Measurements from ENCODE around the gene SLC22A3.

DNA sequence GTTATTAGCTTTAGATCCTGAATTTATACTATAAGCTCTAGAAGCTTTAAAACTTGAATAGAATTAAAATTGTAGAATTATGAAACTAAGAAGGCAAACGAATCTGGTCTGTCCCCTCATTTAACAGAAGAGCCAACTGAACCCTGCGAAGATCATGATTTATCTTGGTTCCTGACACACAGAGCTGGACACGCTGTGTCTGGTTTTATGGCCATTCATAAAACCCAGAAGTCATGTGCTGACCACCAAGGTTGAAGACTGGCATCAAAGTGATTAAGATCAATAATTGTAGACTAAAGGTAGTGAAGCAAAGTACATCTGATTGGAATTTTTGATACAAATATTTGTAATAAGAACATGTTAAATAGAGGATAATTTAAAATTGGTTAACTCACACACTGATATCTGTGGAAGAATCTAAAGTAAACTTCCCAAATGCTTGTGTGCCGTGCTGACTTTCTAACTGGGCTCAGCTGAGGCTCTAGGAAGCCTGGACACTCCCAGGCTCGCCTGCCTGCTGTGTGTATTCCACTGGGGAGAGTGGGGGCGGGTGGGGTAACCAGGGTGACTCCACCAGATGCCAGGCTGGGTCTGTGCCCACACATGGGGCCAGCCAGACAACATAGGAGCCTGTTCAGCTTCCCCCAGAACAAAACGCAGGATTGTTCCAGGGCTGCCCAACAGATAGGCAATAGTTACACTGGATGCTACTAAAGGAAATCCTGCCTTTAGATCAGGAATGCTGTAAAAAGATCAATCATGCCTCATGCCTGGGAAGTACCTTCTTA lies 42.1 kb upstream of the SLC22A3 start:
- TF ChIP-seq CTCF (IDR thresholded peaks at IDR 0.05) (no peak), POLR2A (IDR thresholded peaks at IDR 0.05) (no peak)

Measured in uterus (tissue), 2 donors.